Urinary bladder (tissue), 4 donors: ENCODE results near the gene CLCN1. TPM values are rescaled to one million over a fixed set of nuclear protein-coding genes. Genes with fewer than 3 reads are reported as not detected.

ENCODE experiments used
- DNase-seq: peaks from one replicate; pipeline ENCODE4 v3.0.0-alpha.2; 2015; ENCODE audit errors: extremely low spot score
- H3K27ac ChIP-seq: one replicate; pipeline ENCODE4 v1.5.1; 2013; ENCODE audit warnings: low read depth, mild to moderate bottlenecking, moderate library complexity
- H3K36me3 ChIP-seq: one replicate; pipeline ENCODE4 v1.6.1; 2013; ENCODE audit warnings: mild to moderate bottlenecking, moderate library complexity; ENCODE audit not compliant: insufficient read depth
- H3K4me1 ChIP-seq: one replicate; pipeline ENCODE4 v1.6.1; 2013; ENCODE audit warnings: mild to moderate bottlenecking, moderate library complexity; ENCODE audit not compliant: insufficient read depth
- H3K4me3 ChIP-seq: one replicate; pipeline ENCODE4 v1.5.1; 2013; ENCODE audit warnings: low read depth, low read length
- WGBS: extraction: QIAGEN DNeasy Blood & Tissue Kit; methylation state at CpG from one replicate; pipeline ENCODE4 v1.1.7; 2013; 5-methylcytosine and 5-hydroxymethylcytosine counted together
- polyA plus RNA-seq: library from polyadenylated mRNA; stranded (reverse); fragments of 200-250 nt; gene quantifications from one replicate; pipeline ENCODE4 v1.2.3, GENCODE V29; 2013
- total RNA-seq: library from RNA; depleted of rRNA; stranded (reverse); fragments of >200 nt; gene quantifications from one replicate; pipeline ENCODE4 v1.2.3, GENCODE V29; 2014
- donor health status: healthy with polysubstance abuse.
- donor health status: healthy.

CLCN1 gene
- total RNA-seq (0.16 TPM), polyA plus RNA-seq (0.05 TPM)

- H3K27ac ChIP-seq = no peak within 1 kb of the TSS
- no peaks in the 10 kb centered on the region for H3K4me1 ChIP-seq
- H3K4me3 ChIP-seq = no peak within 1 kb of the TSS
- no peak for DNase-seq
- no peaks in the 10 kb centered on the region for H3K36me3 ChIP-seq
- 75% methylated on average over 5 of the region's 5 CpGs for WGBS
Observed at GRCh38 chr7:143315776-143316175, at the start of gene CLCN1. CLCN1 (plus strand) TSS chr7:143316111; CDS start chr7:143316213, 102 bp downstream.

GRCh38 chr7:143269251-143269650 is 46.7 kb upstream of the CLCN1 start:
- no peak overlapping the region for H3K27ac ChIP-seq
- no peak for DNase-seq
- no peaks in the 10 kb centered on the region for H3K4me1 ChIP-seq
- no peak overlapping the region for H3K4me3 ChIP-seq
- H3K36me3 ChIP-seq = peaks cover 2% of the 10 kb centered on the region
- WGBS = 82% methylated on average over 5 of the region's 5 CpGs

GRCh38 chr7:143271240-143271639 is 44.7 kb upstream of the CLCN1 start:
- no peaks in the 10 kb centered on the region for H3K4me1 ChIP-seq
- H3K4me3 ChIP-seq = no peak overlapping the region
- 83% methylated on average over 1 of the region's 1 CpG for WGBS
- no peak for DNase-seq
- peaks cover 2% of the 10 kb centered on the region for H3K36me3 ChIP-seq
- H3K27ac ChIP-seq = no peak overlapping the region

- H3K4me3 ChIP-seq = no peak overlapping the region
- H3K36me3 ChIP-seq = peaks cover 1% of the 10 kb centered on the region
- H3K4me1 ChIP-seq = no peaks in the 10 kb centered on the region
- H3K27ac ChIP-seq = no peak overlapping the region
- WGBS = 93% methylated on average over 2 of the region's 2 CpGs
- DNase-seq = no peak
Observed at GRCh38 chr7:143272871-143273270, 43.0 kb upstream of the CLCN1 start.

GRCh38 chr7:143279186-143280098 is 36.5 kb upstream of the CLCN1 start:
- WGBS = 43% methylated on average over 8 of the region's 8 CpGs
- H3K27ac ChIP-seq = peak overlapping the region; percentile 19

GRCh38 chr7:143280160-143280559 is 35.8 kb upstream of the CLCN1 start:
- 56% methylated on average over 1 of the region's 1 CpG for WGBS

More at GRCh38 chr7:143279186-143280098, 36.5 kb upstream of the CLCN1 start:
- Histone ChIP-seq H3K4me3 (no peak overlapping the region), H3K4me1 (no peaks in the 10 kb centered on the region), H3K36me3 (no peaks in the 10 kb centered on the region)
- peak; percentile 77 for DNase-seq

GRCh38 chr7:143280566-143280965 is 35.3 kb upstream of the CLCN1 start:
- no peak overlapping the region for H3K27ac ChIP-seq
- no peak for DNase-seq
- WGBS = 82% methylated on average over 2 of the region's 2 CpGs
- no peaks in the 10 kb centered on the region for H3K36me3 ChIP-seq
- H3K4me3 ChIP-seq = no peak overlapping the region
- H3K4me1 ChIP-seq = no peaks in the 10 kb centered on the region

More at GRCh38 chr7:143280160-143280559, 35.8 kb upstream of the CLCN1 start:
- Histone ChIP-seq H3K36me3 (no peaks in the 10 kb centered on the region), H3K4me3 (no peak overlapping the region), H3K4me1 (no peaks in the 10 kb centered on the region), H3K27ac (no peak overlapping the region)
- no peak for DNase-seq

GRCh38 chr7:143281529-143281928 is 34.4 kb upstream of the CLCN1 start:
- no peak for DNase-seq
- Histone ChIP-seq H3K4me3 (no peak overlapping the region), H3K4me1 (no peaks in the 10 kb centered on the region), H3K27ac (no peak overlapping the region), H3K36me3 (no peaks in the 10 kb centered on the region)
- WGBS = 92% methylated on average over 2 of the region's 2 CpGs

- no peaks in the 10 kb centered on the region for H3K4me1 ChIP-seq
- H3K36me3 ChIP-seq = no peaks in the 10 kb centered on the region
- H3K4me3 ChIP-seq = no peak overlapping the region
- 96% methylated on average over 8 of the region's 8 CpGs for WGBS
- DNase-seq = no peak
- no peak overlapping the region for H3K27ac ChIP-seq
Observed at GRCh38 chr7:143282124-143282523, 33.8 kb upstream of the CLCN1 start.

- no peak overlapping the region for H3K4me3 ChIP-seq
- H3K36me3 ChIP-seq = no peaks in the 10 kb centered on the region
- WGBS = 82% methylated on average over 4 of the region's 4 CpGs
- no peak for DNase-seq
- no peak overlapping the region for H3K27ac ChIP-seq
- H3K4me1 ChIP-seq = peaks cover 1% of the 10 kb centered on the region
Observed at GRCh38 chr7:143283381-143283780, 32.5 kb upstream of the CLCN1 start.

GRCh38 chr7:143284591-143285469 is 31.1 kb upstream of the CLCN1 start, which contains the start of gene TMEM139:
TMEM139 (plus strand) TSS chr7:143284958; CDS start chr7:143285958, 1,000 bp downstream.
- no peak within 1 kb of the TSS for H3K27ac ChIP-seq

GRCh38 chr7:143285470-143285778 is 30.5 kb upstream of the CLCN1 start:
- Histone ChIP-seq H3K27ac (no peak overlapping the region), H3K4me1 (peaks cover 3% of the 10 kb centered on the region), H3K4me3 (no peak overlapping the region), H3K36me3 (no peaks in the 10 kb centered on the region)
- no peak for DNase-seq
- WGBS = 66% methylated on average over 3 of the region's 3 CpGs

More at GRCh38 chr7:143284591-143285469, 31.1 kb upstream of the CLCN1 start, which contains the start of gene TMEM139:
- H3K4me3 ChIP-seq = no peak within 1 kb of the TSS
- H3K4me1 ChIP-seq = peaks cover 3% of the 10 kb centered on the region
- 62% methylated on average over 19 of the region's 19 CpGs for WGBS
- no peaks in the 10 kb centered on the region for H3K36me3 ChIP-seq
- DNase-seq = no peak

- 92% methylated on average over 11 of the region's 11 CpGs for WGBS
- H3K36me3 ChIP-seq = no peaks in the 10 kb centered on the region
- no peak overlapping the region for H3K4me3 ChIP-seq
- H3K27ac ChIP-seq = no peak overlapping the region
- H3K4me1 ChIP-seq = peaks cover 3% of the 10 kb centered on the region
- DNase-seq = no peak
Observed at GRCh38 chr7:143285806-143286521, 29.9 kb upstream of the CLCN1 start.
